Tibial nerve (tissue), 3 donors: Measurements from ENCODE around the gene BRICD5.

ENCODE experiments used
- POLR2A ChIP-seq, 2 donors: fragments of 450-650 bp; IDR thresholded peaks; one replicate each; pipeline ENCODE4 v1.6.1; 2017; ENCODE audit warnings: antibody characterized with exemption in 2 of 2, mild to moderate bottlenecking in 2 of 2, moderate library complexity in 2 of 2
- TF ChIP-seq, protein P1 (sequence below), 5 experiments: fragments of 200-600 bp in 3 of 5; fragments of 450-650 bp in 2 of 5; sonication (generic) in 3 of 5; IDR thresholded peaks; one replicate each; pipeline ENCODE4 v1.5.1; 2016 to 2019; ENCODE audit warnings: antibody characterized with exemption in 5 of 5, mild to moderate bottlenecking in 3 of 5, moderate library complexity in 2 of 5

DNA sequence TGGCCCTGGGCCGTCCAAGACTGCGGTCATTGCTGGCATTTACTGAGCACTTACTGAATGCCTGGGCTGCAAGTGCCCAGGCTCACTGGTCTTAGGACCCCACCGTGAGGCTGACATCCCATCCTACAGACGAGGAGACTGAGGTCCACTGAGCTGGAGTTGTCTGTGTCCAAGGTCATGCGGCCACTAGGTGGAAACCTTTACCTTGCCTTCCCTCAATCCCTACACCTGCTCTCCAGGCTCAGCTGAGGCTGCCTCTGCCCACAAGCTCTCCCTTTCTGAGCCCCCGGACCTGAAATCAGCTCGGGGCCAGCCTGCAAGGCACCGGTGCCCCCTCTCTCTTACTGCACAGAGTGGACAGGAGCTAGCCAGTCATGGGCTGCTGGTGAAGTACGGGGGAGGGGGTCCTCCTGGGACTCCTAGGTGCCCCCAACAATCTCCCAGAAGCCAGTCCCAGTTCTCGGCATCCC, 15.8 kb downstream of the BRICD5 start:
- TF ChIP-seq, protein P1, sequence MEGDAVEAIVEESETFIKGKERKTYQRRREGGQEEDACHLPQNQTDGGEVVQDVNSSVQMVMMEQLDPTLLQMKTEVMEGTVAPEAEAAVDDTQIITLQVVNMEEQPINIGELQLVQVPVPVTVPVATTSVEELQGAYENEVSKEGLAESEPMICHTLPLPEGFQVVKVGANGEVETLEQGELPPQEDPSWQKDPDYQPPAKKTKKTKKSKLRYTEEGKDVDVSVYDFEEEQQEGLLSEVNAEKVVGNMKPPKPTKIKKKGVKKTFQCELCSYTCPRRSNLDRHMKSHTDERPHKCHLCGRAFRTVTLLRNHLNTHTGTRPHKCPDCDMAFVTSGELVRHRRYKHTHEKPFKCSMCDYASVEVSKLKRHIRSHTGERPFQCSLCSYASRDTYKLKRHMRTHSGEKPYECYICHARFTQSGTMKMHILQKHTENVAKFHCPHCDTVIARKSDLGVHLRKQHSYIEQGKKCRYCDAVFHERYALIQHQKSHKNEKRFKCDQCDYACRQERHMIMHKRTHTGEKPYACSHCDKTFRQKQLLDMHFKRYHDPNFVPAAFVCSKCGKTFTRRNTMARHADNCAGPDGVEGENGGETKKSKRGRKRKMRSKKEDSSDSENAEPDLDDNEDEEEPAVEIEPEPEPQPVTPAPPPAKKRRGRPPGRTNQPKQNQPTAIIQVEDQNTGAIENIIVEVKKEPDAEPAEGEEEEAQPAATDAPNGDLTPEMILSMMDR (IDR thresholded peaks at IDR 0.05), result peak in 2 of 5 experiments; percentile 19 to 39
- TF ChIP-seq POLR2A (IDR thresholded peaks at IDR 0.05), result no peak
